OCI-LY3 (cell line): ENCODE data around the gene COL4A4.

Experiments used
- H2AFZ ChIP-seq: fragments of 200-600, 300-600 bp; shearing (Covaris generic); 2 replicates; pipeline ENCODE4 v1.6.0; 2014; ENCODE audit warnings: antibody characterized with exemption, low read depth, low read length
- H3K27ac ChIP-seq: fragments of 200-600, 300-600 bp; sonication (generic); 2 replicates; pipeline ENCODE4 v1.5.1; 2014; ENCODE audit warnings: mild to moderate bottlenecking, low read length, moderate library complexity, mixed read lengths
- H3K27me3 ChIP-seq: fragments of 200-600, 300-600 bp; sonication (generic); 2 replicates; pipeline ENCODE4 v1.6.1; 2014; ENCODE audit warnings: low read depth, low read length, mixed read lengths
- H3K36me3 ChIP-seq: fragments of 200-600, 300-600 bp; sonication (generic); replicated peaks from 2 replicates; pipeline ENCODE3; 2014; ENCODE audit warnings: low read depth, low read length, mixed read lengths
- H3K4me1 ChIP-seq: fragments of 300-600, 200-600 bp; sonication (generic); 2 replicates; pipeline ENCODE4 v1.6.1; 2014; ENCODE audit warnings: low read length, mixed read lengths
- H3K4me2 ChIP-seq: fragments of 200-600, 300-600 bp; sonication (generic); 2 replicates; pipeline ENCODE4 v1.6.1; 2014; ENCODE audit warnings: low read length, mixed read lengths
- H3K4me3 ChIP-seq: fragments of 300-600, 200-600 bp; sonication (generic); 2 replicates; pipeline ENCODE4 v1.5.1; 2014; ENCODE audit warnings: antibody characterized with exemption, mild to moderate bottlenecking, low read length, moderate library complexity
- H3K79me2 ChIP-seq: fragments of 300-600, 200-600 bp; shearing (Covaris generic); 2 replicates; pipeline ENCODE4 v1.6.1; 2014; ENCODE audit warnings: mild to moderate bottlenecking, low read length, mixed read lengths
- H3K9ac ChIP-seq: fragments of 300-600, 200-600 bp; shearing (Covaris generic); 2 replicates; pipeline ENCODE4 v1.6.0; 2014; ENCODE audit warnings: mild to moderate bottlenecking, low read length, moderate library complexity
- H3K9me3 ChIP-seq: fragments of 200-600, 300-600 bp; shearing (Covaris generic); 2 replicates; pipeline ENCODE4 v1.6.1; 2014; ENCODE audit warnings: low read length, mixed read lengths; ENCODE audit not compliant: insufficient read depth
- H4K20me1 ChIP-seq: fragments of 200-600, 300-600 bp; sonication (generic); 2 replicates; pipeline ENCODE4 v1.6.1; 2016; ENCODE audit warnings: low read length, mixed read lengths; ENCODE audit not compliant: insufficient read depth
- CTCF ChIP-seq: fragments of 200-600, 300-600 bp; sonication (generic); IDR thresholded peaks from 2 replicates; pipeline ENCODE4 v1.5.1; 2014; ENCODE audit warnings: antibody characterized with exemption, low read length, low read depth
- EZH2phosphoT487 ChIP-seq: fragments of 200-600 bp; shearing (Covaris generic); IDR thresholded peaks from 2 replicates; pipeline ENCODE4 v1.6.1; 2018; ENCODE audit warnings: antibody characterized with exemption, mixed run types, low read depth

The COL4A4 gene

GRCh38 chr2:226981791-226982326 is 182.1 kb downstream of the COL4A4 start:
- Histone ChIP-seq H2AFZ (no peak overlapping the region), H3K9ac (no peak overlapping the region), H3K4me2 (no peak overlapping the region), H3K36me3 (no peaks in the 10 kb centered on the region), H4K20me1 (peaks cover 4% of the 10 kb centered on the region; the same call in 1 of the 2 replicates), H3K79me2 (no peaks in the 10 kb centered on the region), H3K9me3 (no peaks in the 10 kb centered on the region), H3K27ac (no peak overlapping the region), H3K27me3 (no peaks in the 10 kb centered on the region), H3K4me3 (no peak overlapping the region), H3K4me1 (peaks cover 21% of the 10 kb centered on the region)
- TF ChIP-seq CTCF: no peak
- TF ChIP-seq EZH2phosphoT487: no peak

GRCh38 chr2:226979004-226979403 is 185.0 kb downstream of the COL4A4 start:
- no peaks in the 10 kb centered on the region for H4K20me1 ChIP-seq
- TF ChIP-seq EZH2phosphoT487: no peak
- no peak for TF ChIP-seq CTCF
- no peak overlapping the region for H3K9ac ChIP-seq
- no peaks in the 10 kb centered on the region for H3K9me3 ChIP-seq
- no peak overlapping the region for H3K4me3 ChIP-seq
- H2AFZ ChIP-seq: no peak overlapping the region
- no peak overlapping the region for H3K27ac ChIP-seq
- no peak overlapping the region for H3K4me2 ChIP-seq
- H3K79me2 ChIP-seq: no peaks in the 10 kb centered on the region
- peaks cover 6% of the 10 kb centered on the region for H3K4me1 ChIP-seq
- H3K27me3 ChIP-seq: no peaks in the 10 kb centered on the region
- no peaks in the 10 kb centered on the region for H3K36me3 ChIP-seq

GRCh38 chr2:226978300-226978699 is 185.7 kb downstream of the COL4A4 start:
- H3K4me1 ChIP-seq: no peaks in the 10 kb centered on the region
- no peak overlapping the region for H3K4me3 ChIP-seq
- H2AFZ ChIP-seq: no peak overlapping the region
- H3K27ac ChIP-seq: no peak overlapping the region
- no peaks in the 10 kb centered on the region for H3K9me3 ChIP-seq
- H4K20me1 ChIP-seq: no peaks in the 10 kb centered on the region
- H3K4me2 ChIP-seq: no peak overlapping the region
- no peak overlapping the region for H3K9ac ChIP-seq
- H3K27me3 ChIP-seq: no peaks in the 10 kb centered on the region
- H3K79me2 ChIP-seq: no peaks in the 10 kb centered on the region
- TF ChIP-seq CTCF (no peak), EZH2phosphoT487 (no peak)
- H3K36me3 ChIP-seq: no peaks in the 10 kb centered on the region

GRCh38 chr2:226977775-226978190 is 186.2 kb downstream of the COL4A4 start:
- H3K79me2 ChIP-seq: no peaks in the 10 kb centered on the region
- H2AFZ ChIP-seq: no peak overlapping the region
- H3K27ac ChIP-seq: no peak overlapping the region
- H3K9me3 ChIP-seq: no peaks in the 10 kb centered on the region
- H3K9ac ChIP-seq: no peak overlapping the region
- no peaks in the 10 kb centered on the region for H3K36me3 ChIP-seq
- no peaks in the 10 kb centered on the region for H3K4me1 ChIP-seq
- no peak overlapping the region for H3K4me3 ChIP-seq
- no peak overlapping the region for H3K4me2 ChIP-seq
- no peaks in the 10 kb centered on the region for H3K27me3 ChIP-seq
- TF ChIP-seq EZH2phosphoT487: no peak
- TF ChIP-seq CTCF: no peak
- no peaks in the 10 kb centered on the region for H4K20me1 ChIP-seq
